Mesothelial cell of epicardium (in vitro differentiated cells): ENCODE measurements around the gene DIP2C. TPM values are rescaled to one million over a fixed set of nuclear protein-coding genes. Genes with fewer than 3 reads are reported as not detected.

Experiments used
- DNase-seq, 2 experiments: peaks; one replicate each; pipeline ENCODE4 v3.0.0; 2021; ENCODE audit warnings: low spot score in 2 of 2; ENCODE audit not compliant: unreplicated experiment in 2 of 2
- H3K27ac Mint-ChIP-seq: 2 replicates; pipeline ENCODE4 v1.8.0; 2021; ENCODE audit warnings: mixed read lengths
- H3K27me3 Mint-ChIP-seq: 2 replicates; pipeline ENCODE4 v1.8.0; 2021; ENCODE audit warnings: low read depth, mixed read lengths
- H3K36me3 Mint-ChIP-seq: 2 replicates; pipeline ENCODE4 v1.8.0; 2021; ENCODE audit warnings: mixed read lengths
- H3K4me1 Mint-ChIP-seq: 2 replicates; pipeline ENCODE4 v1.8.0; 2021; ENCODE audit warnings: mixed read lengths
- H3K4me3 Mint-ChIP-seq: 2 replicates; pipeline ENCODE4 v1.8.0; 2021; ENCODE audit warnings: mild to moderate bottlenecking, moderate library complexity, mixed read lengths
- H3K9me3 Mint-ChIP-seq: 2 replicates; pipeline ENCODE4 v1.8.0; 2021; ENCODE audit warnings: mixed read lengths
- total RNA-seq: library from RNA; stranded (reverse); gene quantifications from 3 replicates; pipeline ENCODE4 v1.2.1, GENCODE V29; 2021
- TF ChIP-seq, protein P1 (sequence below): fragments of 200-600 bp; sonication (generic); IDR thresholded peaks from one replicate; pipeline ENCODE4 v1.5.0; 2021; ENCODE audit warnings: antibody characterized with exemption; ENCODE audit not compliant: unreplicated experiment

Gene DIP2C
- total RNA-seq, 1 donor from 2014 or later: 30.3 TPM

GRCh38 chr10:497898-498451 is 191.5 kb downstream of the DIP2C start:
- Mint-ChIP-seq H3K9me3 (no peaks in the 10 kb centered on the region), H3K27me3 (no peaks in the 10 kb centered on the region), H3K36me3 (no peaks in the 10 kb centered on the region), H3K27ac (no peak overlapping the region), H3K4me3 (no peak overlapping the region), H3K4me1 (peaks cover 27% of the 10 kb centered on the region)
- no peak for DNase-seq
- TF ChIP-seq, protein P1, sequence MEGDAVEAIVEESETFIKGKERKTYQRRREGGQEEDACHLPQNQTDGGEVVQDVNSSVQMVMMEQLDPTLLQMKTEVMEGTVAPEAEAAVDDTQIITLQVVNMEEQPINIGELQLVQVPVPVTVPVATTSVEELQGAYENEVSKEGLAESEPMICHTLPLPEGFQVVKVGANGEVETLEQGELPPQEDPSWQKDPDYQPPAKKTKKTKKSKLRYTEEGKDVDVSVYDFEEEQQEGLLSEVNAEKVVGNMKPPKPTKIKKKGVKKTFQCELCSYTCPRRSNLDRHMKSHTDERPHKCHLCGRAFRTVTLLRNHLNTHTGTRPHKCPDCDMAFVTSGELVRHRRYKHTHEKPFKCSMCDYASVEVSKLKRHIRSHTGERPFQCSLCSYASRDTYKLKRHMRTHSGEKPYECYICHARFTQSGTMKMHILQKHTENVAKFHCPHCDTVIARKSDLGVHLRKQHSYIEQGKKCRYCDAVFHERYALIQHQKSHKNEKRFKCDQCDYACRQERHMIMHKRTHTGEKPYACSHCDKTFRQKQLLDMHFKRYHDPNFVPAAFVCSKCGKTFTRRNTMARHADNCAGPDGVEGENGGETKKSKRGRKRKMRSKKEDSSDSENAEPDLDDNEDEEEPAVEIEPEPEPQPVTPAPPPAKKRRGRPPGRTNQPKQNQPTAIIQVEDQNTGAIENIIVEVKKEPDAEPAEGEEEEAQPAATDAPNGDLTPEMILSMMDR: no peak

DNA sequence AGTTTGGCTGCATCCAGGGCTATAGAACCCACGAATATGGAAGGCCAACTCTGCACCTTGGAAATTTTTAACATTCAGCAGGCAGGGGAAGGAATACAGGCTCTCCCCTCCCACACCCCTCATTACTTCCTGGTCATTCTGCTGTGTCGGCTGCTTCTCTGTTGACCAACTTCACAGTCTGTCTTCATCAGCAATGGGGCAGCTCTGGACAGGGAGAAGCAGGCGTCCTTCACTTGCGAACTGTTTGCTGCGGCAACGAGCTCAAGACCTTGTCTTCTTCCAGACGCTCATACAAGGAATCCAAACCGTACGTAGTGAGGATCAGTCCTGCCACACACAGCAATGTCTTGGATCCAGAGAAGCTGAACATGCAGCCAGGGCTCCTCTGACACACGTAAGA is 192.2 kb downstream of the DIP2C start:
- H3K4me3 Mint-ChIP-seq: no peak overlapping the region
- no peaks in the 10 kb centered on the region for H3K9me3 Mint-ChIP-seq

DNA sequence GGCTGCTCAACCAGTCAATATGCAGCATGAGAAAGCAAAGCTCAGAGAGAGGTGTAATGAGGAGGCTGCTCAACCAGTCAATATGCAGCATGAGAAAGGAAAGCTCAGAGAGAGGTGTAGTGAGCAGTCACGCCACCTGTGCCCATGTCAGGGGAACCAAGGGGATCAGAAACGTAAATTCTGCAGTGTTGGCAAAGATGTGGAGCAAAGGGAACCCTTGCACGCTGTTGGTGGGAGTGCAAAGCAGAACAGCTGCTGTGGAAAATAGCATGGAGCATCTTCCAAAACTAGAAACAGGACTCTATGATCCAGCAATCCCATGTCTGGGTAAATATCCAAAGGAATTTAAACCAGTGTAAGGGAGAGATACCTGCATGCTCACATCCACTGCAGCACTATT is 194.9 kb downstream of the DIP2C start:
- peaks cover 3% of the 10 kb centered on the region for H3K36me3 Mint-ChIP-seq
- no peak for DNase-seq
- TF ChIP-seq, protein P1: no peak
- no peak overlapping the region for H3K4me3 Mint-ChIP-seq
- no peak overlapping the region for H3K27ac Mint-ChIP-seq
- no peaks in the 10 kb centered on the region for H3K9me3 Mint-ChIP-seq
- no peaks in the 10 kb centered on the region for H3K27me3 Mint-ChIP-seq
- peaks cover 34% of the 10 kb centered on the region for H3K4me1 Mint-ChIP-seq

More for the DNA sequence above, 192.2 kb downstream of the DIP2C start:
- no peaks in the 10 kb centered on the region for H3K27me3 Mint-ChIP-seq
- DNase-seq: no peak
- peaks cover 34% of the 10 kb centered on the region for H3K4me1 Mint-ChIP-seq
- TF ChIP-seq, protein P1: no peak
- H3K36me3 Mint-ChIP-seq: no peaks in the 10 kb centered on the region
- H3K27ac Mint-ChIP-seq: no peak overlapping the region

GRCh38 chr10:494149-494542 is 195.3 kb downstream of the DIP2C start:
- H3K4me3 Mint-ChIP-seq: no peak overlapping the region
- H3K36me3 Mint-ChIP-seq: peaks cover 3% of the 10 kb centered on the region
- no peaks in the 10 kb centered on the region for H3K9me3 Mint-ChIP-seq
- H3K27me3 Mint-ChIP-seq: no peaks in the 10 kb centered on the region
- H3K4me1 Mint-ChIP-seq: peaks cover 31% of the 10 kb centered on the region
- TF ChIP-seq, protein P1: no peak
- no peak overlapping the region for H3K27ac Mint-ChIP-seq
- DNase-seq: no peak

- H3K4me1 Mint-ChIP-seq: peaks cover 30% of the 10 kb centered on the region
- H3K36me3 Mint-ChIP-seq: peaks cover 3% of the 10 kb centered on the region
- H3K4me3 Mint-ChIP-seq: no peak overlapping the region
- peak overlapping the region; percentile 13 for H3K27ac Mint-ChIP-seq
- TF ChIP-seq, protein P1: no peak
- DNase-seq: no peak
- H3K9me3 Mint-ChIP-seq: no peaks in the 10 kb centered on the region
- H3K27me3 Mint-ChIP-seq: no peaks in the 10 kb centered on the region
These were observed 195.9 kb downstream of the DIP2C start for GRCh38 chr10:493391-494148.
